ENCODE data around the gene ARL2BP. TPM values are rescaled to one million over a fixed set of nuclear protein-coding genes. Genes with fewer than 3 reads are reported as not detected.

ARL2BP gene
- total and polyA plus RNA-seq, 7 donors, result 28.6 to 85.6 (median 64.7) TPM

DNA sequence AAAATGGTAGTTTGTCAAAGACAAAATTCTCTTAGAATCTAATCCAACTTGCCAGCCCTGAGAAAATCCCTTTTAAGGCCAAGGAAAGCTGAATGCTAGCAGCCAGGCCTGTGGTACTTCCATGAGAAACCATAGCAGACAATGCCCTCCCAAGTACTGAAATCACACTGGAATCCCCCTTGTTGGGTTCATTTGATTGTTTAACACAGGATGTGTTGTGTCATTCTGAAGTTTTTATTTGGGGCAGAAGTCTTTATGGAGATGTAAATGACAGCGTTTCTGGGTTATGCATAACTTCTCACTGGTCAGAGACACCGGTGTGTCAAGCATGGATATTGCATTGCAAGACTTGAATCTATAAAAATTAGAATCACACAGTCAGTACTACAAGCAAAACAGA lies 6.0 kb upstream of the ARL2BP start:
- DNase-seq, result no peak
- Histone ChIP-seq H3K4me1 (peaks cover 0 to 1% (median under 1%) of the 10 kb centered on the region in 4 donors), H3K27ac (no peak overlapping the region), H3K4me3 (no peak overlapping the region), H3K27me3 (no peaks in the 10 kb centered on the region), H3K9me3 (no peaks in the 10 kb centered on the region), H3K36me3 (peaks cover 11 to 65% (median 21%) of the 10 kb centered on the region in 4 donors)
- WGBS, 2 donors, result 69 to 71% methylated on average over 2 of the region's 2 CpGs
- intact Hi-C loops (cut with DNase I), result no loop called here
- TF ChIP-seq EP300 (IDR thresholded peaks at IDR 0.05) (no peak), POLR2A (IDR thresholded peaks at IDR 0.05) (no peak), CTCF (IDR thresholded peaks at IDR 0.05) (no peak), POLR2AphosphoS5 (IDR thresholded peaks at IDR 0.05) (no peak)

- DNase-seq, result no peak
- 74 to 88% methylated on average over 2 of the region's 2 CpGs for WGBS, 2 donors
- no peaks in the 10 kb centered on the region for H3K27me3 ChIP-seq
- H3K4me3 ChIP-seq, result no peak overlapping the region
- peaks cover under 1 to 47% (median 12%) of the 10 kb centered on the region in 4 donors for H3K36me3 ChIP-seq
- H3K27ac ChIP-seq, result no peak overlapping the region
- H3K9me3 ChIP-seq, result no peaks in the 10 kb centered on the region
- peaks cover 0 to 6% (median 4%) of the 10 kb centered on the region in 4 donors for H3K4me1 ChIP-seq
- TF ChIP-seq POLR2A (IDR thresholded peaks at IDR 0.05), result no peak
- no peak for TF ChIP-seq POLR2AphosphoS5 (IDR thresholded peaks at IDR 0.05)
- TF ChIP-seq EP300 (IDR thresholded peaks at IDR 0.05), result no peak
- TF ChIP-seq CTCF (IDR thresholded peaks at IDR 0.05), result no peak
- intact Hi-C loops (cut with DNase I), result no loop called here
Observed at GRCh38 chr16:57240851-57241250, 4.2 kb upstream of the ARL2BP start.

- no peaks in the 10 kb centered on the region for H3K27me3 ChIP-seq
- H3K9me3 ChIP-seq, result no peaks in the 10 kb centered on the region
- no peak for DNase-seq
- no peak overlapping the region for H3K4me3 ChIP-seq
- intact Hi-C loops (cut with DNase I), result no loop called here
- no peak overlapping the region for H3K27ac ChIP-seq
- H3K36me3 ChIP-seq, result peaks cover 0 to 41% (median 16%) of the 10 kb centered on the region in 4 donors
- WGBS, 2 donors, result 92 to 96% methylated on average over 2 of the region's 2 CpGs
- TF ChIP-seq EP300 (IDR thresholded peaks at IDR 0.05), result no peak
- no peak for TF ChIP-seq POLR2AphosphoS5 (IDR thresholded peaks at IDR 0.05)
- no peak for TF ChIP-seq CTCF (IDR thresholded peaks at IDR 0.05)
- no peak for TF ChIP-seq POLR2A (IDR thresholded peaks at IDR 0.05)
- H3K4me1 ChIP-seq, result peaks cover 0 to 14% (median 8%) of the 10 kb centered on the region in 4 donors
Observed at GRCh38 chr16:57242650-57243049, 2.4 kb upstream of the ARL2BP start.

DNA sequence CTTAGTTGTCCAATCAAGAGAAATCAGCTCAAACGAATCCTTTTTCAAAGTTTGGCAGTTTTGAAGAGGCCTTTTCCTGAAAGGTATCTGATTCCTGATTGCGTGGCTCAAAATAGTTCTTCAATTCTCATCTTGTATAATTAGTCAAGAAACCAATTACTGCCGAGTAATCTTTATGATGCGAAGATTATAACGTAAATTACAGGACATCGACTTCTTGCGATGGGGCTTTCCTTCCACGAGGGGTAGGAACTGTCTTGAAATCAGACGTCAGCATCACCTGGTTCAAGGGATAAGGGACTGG lies 644 bp upstream of the ARL2BP start:
- H3K27ac ChIP-seq, result peak overlapping the region; percentile 93 to 96 (median 94)
- TF ChIP-seq EP300 (IDR thresholded peaks at IDR 0.05) (no peak), CTCF (IDR thresholded peaks at IDR 0.05) (no peak), POLR2AphosphoS5 (IDR thresholded peaks at IDR 0.05) (no peak), POLR2A (IDR thresholded peaks at IDR 0.05) (no peak)
- H3K27me3 ChIP-seq, result no peaks in the 10 kb centered on the region
- no peak for DNase-seq
- H3K4me3 ChIP-seq, result peak overlapping the region; percentile 62 to 90 (median 86)
- peaks cover 6 to 40% (median 22%) of the 10 kb centered on the region in 4 donors for H3K36me3 ChIP-seq
- H3K4me1 ChIP-seq, result peaks cover 0 to 14% (median 8%) of the 10 kb centered on the region in 4 donors
- 5 to 9% methylated on average over 9 of the region's 9 CpGs for WGBS, 2 donors
- H3K9me3 ChIP-seq, result no peaks in the 10 kb centered on the region
- intact Hi-C loops (cut with DNase I), result loop anchor here (1.0 kb wide), 1 partner anchor 57 kb away; no protein-coding TSS in a partner anchor

Measured in sigmoid colon (tissue), 7 donors.